ENCODE results near the gene HOXA13. TPM values are rescaled to one million over a fixed set of nuclear protein-coding genes. Genes with fewer than 3 reads are reported as not detected.

The HOXA13 gene
- total RNA-seq, 1 donor, result 1.3 TPM

GRCh38 chr7:27162561-27163287 is 37.2 kb downstream of the HOXA13 start:
- peak overlapping the region; percentile 67 for H3K4me3 ChIP-seq (ENCODE audit: low read depth, low read length)
- DNase-seq (ENCODE audit: low read depth), result peak; percentile 38
- no peak for TF ChIP-seq CTCF (IDR thresholded peaks at IDR 0.05; ENCODE audit: insufficient read depth, low read depth, low read length)

- H3K4me3 ChIP-seq (ENCODE audit: low read depth, low read length), result peak overlapping the region; percentile 67
- peak; percentile 47 for DNase-seq (ENCODE audit: low read depth)
- TF ChIP-seq CTCF (IDR thresholded peaks at IDR 0.05; ENCODE audit: insufficient read depth, low read depth, low read length), result no peak
Observed at GRCh38 chr7:27161721-27162560, 38.0 kb downstream of the HOXA13 start.

GRCh38 chr7:27161214-27161720 is 38.6 kb downstream of the HOXA13 start:
- no peak for TF ChIP-seq CTCF (IDR thresholded peaks at IDR 0.05; ENCODE audit: insufficient read depth, low read depth, low read length)
- DNase-seq (ENCODE audit: low read depth), result peak; percentile 63
- peak overlapping the region; percentile 67 for H3K4me3 ChIP-seq (ENCODE audit: low read depth, low read length)

GRCh38 chr7:27160546-27161213 is 39.2 kb downstream of the HOXA13 start:
- peak; percentile 90 for DNase-seq (ENCODE audit: low read depth)

GRCh38 chr7:27160145-27160545 is 39.7 kb downstream of the HOXA13 start:
- TF ChIP-seq CTCF (IDR thresholded peaks at IDR 0.05; ENCODE audit: insufficient read depth, low read depth, low read length), result no peak
- H3K4me3 ChIP-seq (ENCODE audit: low read depth, low read length), result peak overlapping the region; percentile 60
- no peak for DNase-seq (ENCODE audit: low read depth)

More at GRCh38 chr7:27160546-27161213, 39.2 kb downstream of the HOXA13 start:
- H3K4me3 ChIP-seq (ENCODE audit: low read depth, low read length), result peak overlapping the region; percentile 60
- TF ChIP-seq CTCF (IDR thresholded peaks at IDR 0.05; ENCODE audit: insufficient read depth, low read depth, low read length), result peak; percentile 92

GRCh38 chr7:27159266-27160144 is 40.4 kb downstream of the HOXA13 start:
- H3K4me3 ChIP-seq (ENCODE audit: low read depth, low read length), result no peak overlapping the region
- TF ChIP-seq CTCF (IDR thresholded peaks at IDR 0.05; ENCODE audit: insufficient read depth, low read depth, low read length), result no peak
- no peak for DNase-seq (ENCODE audit: low read depth)
